ENCODE results near the gene HLA-DMA.

HLA-DMA gene

GRCh38 chr6:32964776-32965175 lies 11.9 kb upstream of the HLA-DMA start:
- no peak for TF ChIP-seq CTCF (IDR thresholded peaks at IDR 0.05; ENCODE audit: low read depth, low read length, missing control alignments)
- H3K4me3 ChIP-seq (ENCODE audit: low read depth, low read length) = no peak overlapping the region
- DNase-seq (ENCODE audit: low read depth) = no peak

DNA sequence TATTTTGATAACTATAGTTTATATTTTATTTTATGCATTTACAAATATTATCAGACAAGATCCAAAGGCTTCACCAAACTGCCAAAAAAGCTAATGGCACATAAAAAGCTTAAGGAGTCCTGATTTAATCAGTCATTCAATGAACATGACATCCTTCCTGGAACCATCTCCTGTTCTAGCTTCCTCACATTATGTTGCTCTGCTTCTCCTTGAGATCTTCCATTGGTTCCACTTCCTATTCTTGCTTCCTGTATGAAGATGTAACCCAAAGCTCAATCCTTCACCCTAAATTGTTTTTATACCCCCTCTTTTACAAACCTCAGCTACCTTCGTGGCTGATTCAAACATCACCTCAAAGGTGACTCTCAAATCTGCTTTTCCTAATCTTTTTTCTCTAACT lies 11.0 kb upstream of the HLA-DMA start:
- H3K4me3 ChIP-seq (ENCODE audit: low read depth, low read length) = no peak overlapping the region
- DNase-seq (ENCODE audit: low read depth) = no peak
- TF ChIP-seq CTCF (IDR thresholded peaks at IDR 0.05; ENCODE audit: low read depth, low read length, missing control alignments) = no peak

DNA sequence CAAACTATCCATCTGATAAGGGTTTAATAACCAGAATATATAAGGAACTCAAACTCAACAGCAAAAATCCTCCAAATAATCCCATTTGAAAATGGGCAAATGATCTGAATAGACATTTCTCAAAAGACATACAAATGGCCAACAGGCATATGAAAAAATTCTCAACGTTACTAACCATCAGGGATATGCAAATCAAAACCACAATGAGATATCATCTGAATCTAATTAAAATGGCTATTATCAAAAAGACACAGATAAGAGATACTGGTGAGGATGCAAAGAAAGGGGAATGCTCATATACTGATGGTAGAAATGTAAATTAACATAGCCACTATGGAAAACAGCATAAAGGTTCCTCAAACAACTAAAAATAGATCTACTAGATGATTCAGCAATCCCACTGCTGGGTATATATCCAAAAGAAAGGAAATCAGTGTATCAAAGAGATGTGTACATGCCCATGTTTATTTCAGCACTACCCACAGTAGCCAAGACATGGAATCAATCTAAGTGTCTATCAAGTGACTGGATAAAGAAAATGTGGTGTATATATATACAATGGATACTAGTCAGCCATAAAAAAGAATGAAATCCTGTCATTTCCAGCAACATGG lies 9.4 kb upstream of the HLA-DMA start:
- no peak for TF ChIP-seq CTCF (IDR thresholded peaks at IDR 0.05; ENCODE audit: low read depth, low read length, missing control alignments)
- no peak for DNase-seq (ENCODE audit: low read depth)
- H3K4me3 ChIP-seq (ENCODE audit: low read depth, low read length) = no peak overlapping the region

DNA sequence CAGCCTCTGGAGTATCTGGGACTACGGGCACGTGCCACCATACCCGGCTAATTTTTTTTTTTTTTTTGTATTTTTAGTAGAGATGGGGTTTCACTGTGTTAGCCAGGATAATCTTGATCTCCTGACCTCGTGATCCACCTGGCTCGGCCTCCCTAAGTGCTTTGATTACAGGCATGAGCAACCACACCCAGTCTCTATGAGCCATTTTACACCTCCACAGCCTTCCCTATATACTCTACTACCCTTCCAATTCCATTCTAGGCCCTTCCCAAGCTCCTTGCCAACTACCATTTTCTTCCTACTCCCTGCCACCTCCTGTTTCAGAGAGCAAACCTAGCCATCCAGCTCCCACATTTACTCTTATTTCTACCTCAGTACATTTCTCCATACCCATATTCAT lies 7.7 kb upstream of the HLA-DMA start:
- TF ChIP-seq CTCF (IDR thresholded peaks at IDR 0.05; ENCODE audit: low read depth, low read length, missing control alignments) = no peak
- no peak for DNase-seq (ENCODE audit: low read depth)
- no peak overlapping the region for H3K4me3 ChIP-seq (ENCODE audit: low read depth, low read length)

- H3K4me3 ChIP-seq (ENCODE audit: low read depth, low read length) = no peak overlapping the region
- no peak for TF ChIP-seq CTCF (IDR thresholded peaks at IDR 0.05; ENCODE audit: low read depth, low read length, missing control alignments)
- DNase-seq (ENCODE audit: low read depth) = no peak
Observed at GRCh38 chr6:32956176-32956575, 3.3 kb upstream of the HLA-DMA start.

GRCh38 chr6:32954986-32955802 lies 2.3 kb upstream of the HLA-DMA start:
- peak; percentile 72 for TF ChIP-seq CTCF (IDR thresholded peaks at IDR 0.05; ENCODE audit: low read depth, low read length, missing control alignments)
- H3K4me3 ChIP-seq (ENCODE audit: low read depth, low read length) = no peak overlapping the region
- DNase-seq (ENCODE audit: low read depth) = no peak
